G401.6 (cell line): ENCODE results near the gene STRADB.
"Not testable (repeated sequence)": the region's sequence is repeated elsewhere in the genome, so short reads cannot be mapped to it uniquely, and the experiment has no call there.

Experiments
- FAIRE-seq: peaks from 2 replicates; lab custom pipeline; 2012; peaks lifted over from hg19 to GRCh38; lab: Jason Lieb, UNC

The STRADB gene

GRCh38 chr2:201470821-201471731, 19.5 kb downstream of the STRADB start:
- no peak for FAIRE-seq

GRCh38 chr2:201471732-201472393, 20.3 kb downstream of the STRADB start:
- no peak for FAIRE-seq

GRCh38 chr2:201472411-201472810, 20.9 kb downstream of the STRADB start:
- FAIRE-seq = no peak

GRCh38 chr2:201482543-201482942, 31.0 kb downstream of the STRADB start:
- no peak for FAIRE-seq

- FAIRE-seq = no peak
Observed at GRCh38 chr2:201483342-201483741, 31.8 kb downstream of the STRADB start.

GRCh38 chr2:201483758-201484157, 32.2 kb downstream of the STRADB start:
- not testable (repeated sequence) for FAIRE-seq

- no peak for FAIRE-seq
Observed at GRCh38 chr2:201484805-201485204, 33.3 kb downstream of the STRADB start.

GRCh38 chr2:201490291-201490690, 38.8 kb downstream of the STRADB start:
- FAIRE-seq = no peak

GRCh38 chr2:201496785-201497184, 45.2 kb downstream of the STRADB start:
- no peak for FAIRE-seq

GRCh38 chr2:201500534-201500933, 49.0 kb downstream of the STRADB start:
- FAIRE-seq = no peak

- peak; percentile 47 for FAIRE-seq
Observed at GRCh38 chr2:201502713-201503112, 51.2 kb downstream of the STRADB start.

GRCh38 chr2:201507725-201508124, 56.2 kb downstream of the STRADB start:
- no peak for FAIRE-seq

GRCh38 chr2:201513271-201513670, 61.7 kb downstream of the STRADB start:
- no peak for FAIRE-seq

- no peak for FAIRE-seq
Observed at GRCh38 chr2:201515573-201516246, 64.2 kb downstream of the STRADB start.

- no peak for FAIRE-seq
Observed at GRCh38 chr2:201517094-201517493, 65.6 kb downstream of the STRADB start.

- FAIRE-seq = no peak
Observed at GRCh38 chr2:201520201-201520600, 68.7 kb downstream of the STRADB start.

- no peak for FAIRE-seq
Observed at GRCh38 chr2:201522965-201523364, 71.4 kb downstream of the STRADB start.

GRCh38 chr2:201523506-201523905, 72.0 kb downstream of the STRADB start:
- no peak for FAIRE-seq
